ENCODE results near the gene HES3. TPM values are rescaled to one million over a fixed set of nuclear protein-coding genes. Genes with fewer than 3 reads are reported as not detected.

HES3 gene
- total and polyA plus RNA-seq, 10 of the 15 experiments (the other 5 are each of a cell fraction or from before 2014, with no cell fraction given) = not detected

DNA sequence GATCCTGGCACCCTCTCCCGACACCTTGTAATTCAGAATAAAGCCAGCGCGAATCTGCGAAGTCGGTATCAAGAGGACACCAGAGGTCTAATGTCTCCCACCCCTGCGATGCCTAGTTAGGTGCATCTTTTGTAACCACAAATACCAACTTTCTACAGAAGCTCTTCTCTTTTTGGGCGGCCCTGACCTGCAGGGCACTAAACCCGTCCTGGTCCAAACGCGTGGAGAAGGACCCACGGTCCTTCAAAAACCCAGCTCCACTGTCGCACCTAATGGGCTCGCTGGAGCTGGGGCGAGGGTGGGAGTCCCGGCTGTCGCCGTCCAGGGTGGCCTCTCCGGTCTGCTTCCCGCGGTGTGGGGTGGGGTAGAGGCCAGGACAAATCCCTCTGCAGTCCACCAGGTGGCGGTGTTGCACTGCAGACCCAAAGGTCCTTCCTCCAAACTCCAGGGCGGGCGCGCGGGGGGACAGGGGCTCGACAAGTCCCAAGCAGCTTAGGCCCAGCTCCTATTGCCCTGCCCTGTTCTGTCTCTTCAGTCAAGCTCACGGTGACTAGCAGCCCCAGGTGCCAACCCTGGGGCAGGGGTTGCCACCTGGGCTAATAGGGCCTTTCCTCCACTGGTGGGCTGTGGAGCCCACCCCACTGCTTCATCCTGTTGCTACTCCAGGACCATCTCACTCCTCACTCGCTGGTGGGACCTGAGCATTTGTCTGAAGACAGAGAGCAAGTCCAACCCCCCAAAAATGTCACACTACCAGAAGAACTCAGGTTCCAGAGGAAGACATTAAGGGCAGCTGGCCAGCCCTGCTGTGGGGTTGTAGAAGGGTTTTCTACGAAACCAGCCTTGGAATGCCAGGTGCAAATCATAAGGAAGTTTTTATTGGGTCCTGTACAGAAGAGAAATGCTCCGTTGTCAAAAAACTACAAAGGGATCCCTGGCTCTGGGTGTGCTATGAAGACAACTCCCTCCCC, 2.8 kb downstream of the HES3 start (continued):
- TF ChIP-seq, protein P1, sequence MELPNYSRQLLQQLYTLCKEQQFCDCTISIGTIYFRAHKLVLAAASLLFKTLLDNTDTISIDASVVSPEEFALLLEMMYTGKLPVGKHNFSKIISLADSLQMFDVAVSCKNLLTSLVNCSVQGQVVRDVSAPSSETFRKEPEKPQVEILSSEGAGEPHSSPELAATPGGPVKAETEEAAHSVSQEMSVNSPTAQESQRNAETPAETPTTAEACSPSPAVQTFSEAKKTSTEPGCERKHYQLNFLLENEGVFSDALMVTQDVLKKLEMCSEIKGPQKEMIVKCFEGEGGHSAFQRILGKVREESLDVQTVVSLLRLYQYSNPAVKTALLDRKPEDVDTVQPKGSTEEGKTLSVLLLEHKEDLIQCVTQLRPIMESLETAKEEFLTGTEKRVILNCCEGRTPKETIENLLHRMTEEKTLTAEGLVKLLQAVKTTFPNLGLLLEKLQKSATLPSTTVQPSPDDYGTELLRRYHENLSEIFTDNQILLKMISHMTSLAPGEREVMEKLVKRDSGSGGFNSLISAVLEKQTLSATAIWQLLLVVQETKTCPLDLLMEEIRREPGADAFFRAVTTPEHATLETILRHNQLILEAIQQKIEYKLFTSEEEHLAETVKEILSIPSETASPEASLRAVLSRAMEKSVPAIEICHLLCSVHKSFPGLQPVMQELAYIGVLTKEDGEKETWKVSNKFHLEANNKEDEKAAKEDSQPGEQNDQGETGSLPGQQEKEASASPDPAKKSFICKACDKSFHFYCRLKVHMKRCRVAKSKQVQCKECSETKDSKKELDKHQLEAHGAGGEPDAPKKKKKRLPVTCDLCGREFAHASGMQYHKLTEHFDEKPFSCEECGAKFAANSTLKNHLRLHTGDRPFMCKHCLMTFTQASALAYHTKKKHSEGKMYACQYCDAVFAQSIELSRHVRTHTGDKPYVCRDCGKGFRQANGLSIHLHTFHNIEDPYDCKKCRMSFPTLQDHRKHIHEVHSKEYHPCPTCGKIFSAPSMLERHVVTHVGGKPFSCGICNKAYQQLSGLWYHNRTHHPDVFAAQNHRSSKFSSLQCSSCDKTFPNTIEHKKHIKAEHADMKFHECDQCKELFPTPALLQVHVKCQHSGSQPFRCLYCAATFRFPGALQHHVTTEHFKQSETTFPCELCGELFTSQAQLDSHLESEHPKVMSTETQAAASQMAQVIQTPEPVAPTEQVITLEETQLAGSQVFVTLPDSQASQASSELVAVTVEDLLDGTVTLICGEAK (IDR thresholded peaks at IDR 0.05; ENCODE audit: borderline replicate concordance) = no peak
- no peak for TF ChIP-seq RB1 (IDR thresholded peaks at IDR 0.05; ENCODE audit: borderline replicate concordance)

DNA sequence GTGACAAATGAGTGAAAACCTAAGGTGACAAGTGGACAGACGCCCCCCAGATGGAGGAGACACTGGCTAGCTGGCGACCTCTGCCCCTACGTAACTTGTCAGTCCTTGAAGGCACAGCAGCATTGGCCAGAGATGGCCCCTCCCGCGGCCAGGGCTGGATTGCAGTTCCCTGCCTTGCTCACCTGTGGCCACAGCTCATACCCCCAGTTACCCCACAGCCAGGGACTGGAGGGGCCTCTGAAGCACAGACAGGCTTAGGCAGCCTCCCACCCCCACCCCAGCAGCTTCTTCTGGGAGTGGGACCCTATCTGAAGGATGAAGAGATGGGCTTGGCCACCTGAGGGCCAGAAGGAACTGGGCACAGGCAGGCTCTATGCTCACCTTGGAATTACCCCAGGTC, 3.7 kb downstream of the HES3 start:
- no TSS peak for BruUV-seq (replicated peaks)

More for the DNA sequence above, 3.7 kb downstream of the HES3 start:
- TF ChIP-seq POLR2AphosphoS2 (IDR thresholded peaks at IDR 0.05; ENCODE audit: low read depth, low read length) (no peak), RAD21 (IDR thresholded peaks at IDR 0.05; ENCODE audit: insufficient read depth, low read depth, low read length) (no peak), TCF7 (IDR thresholded peaks at IDR 0.05; ENCODE audit: borderline replicate concordance) (no peak)
- SMC1A ChIA-PET (ENCODE audit: uncharacterized antibody, unreplicated experiment) = interaction anchor here (0.8 to 3.0 kb wide), 10 partner anchors 10 to 399 kb away, joined by 3 to 9 read pairs (median 4); no protein-coding TSS in a partner anchor
- Histone ChIP-seq H3K79me2 (ENCODE audit: control insufficient read depth, insufficient read depth, low read length) (no peaks in the 10 kb centered on the region), H3K9ac (ENCODE audit: control insufficient read depth, insufficient read depth, low read length) (no peak overlapping the region), H3K27ac (ENCODE audit: control insufficient read depth, insufficient read depth) (no peak overlapping the region), H3K4me2 (ENCODE audit: control insufficient read depth, insufficient read depth) (no peak overlapping the region), H2AFZ (ENCODE audit: control insufficient read depth, low read depth, low read length) (no peak overlapping the region), H3K27me3 (replicated peaks in 1 of 2; ENCODE audit: control insufficient read depth in 2 of 2, insufficient read depth in 2 of 2, low read length in 1 of 2) (peaks cover 12 to 23% of the 10 kb centered on the region in 2 experiments), H3K36me3 (ENCODE audit: control insufficient read depth in 2 of 2, insufficient read depth in 2 of 2, low read length in 1 of 2) (no peaks in the 10 kb centered on the region), H3K4me1 (ENCODE audit: control insufficient read depth, insufficient read depth, low read length) (peaks cover 5% of the 10 kb centered on the region), H4K20me1 (ENCODE audit: control insufficient read depth, insufficient read depth) (no peaks in the 10 kb centered on the region), H3K4me3 (no peak overlapping the region), H3K9me3 (replicated peaks; ENCODE audit: control insufficient read depth, insufficient read depth, low read length) (no peaks in the 10 kb centered on the region)
- in situ Hi-C loops (cut with MboI) (loop anchor here (5.0 kb wide), 1 partner anchor 100 kb away; no protein-coding TSS in a partner anchor), intact Hi-C loops (cut with micrococcal nuclease; ENCODE audit: unreplicated experiment) (loop anchor here (2.0 kb wide), 3 partner anchors 139 to 191 kb away; no protein-coding TSS in a partner anchor)
- 8% methylated on average over 3 of the region's 5 CpGs for WGBS (ENCODE audit: insufficient coverage, insufficient replicate concordance, low lambda C conversion rate, missing lambda C conversion rate)
- RAD21 ChIA-PET (ENCODE audit: unreplicated experiment) = interaction anchor here (0.7 to 4.0 kb wide), 8 partner anchors 30 to 191 kb away, joined by 3 to 32 read pairs (median 3); no protein-coding TSS in a partner anchor
- POLR2A ChIA-PET = no interaction called here
- FAIRE-seq (no peak), DNase-seq (ENCODE audit: low read depth, low spot score) (no peak), ATAC-seq (no peak)
- CTCF ChIA-PET = interaction anchor here (0.6 to 5.2 kb wide), 22 partner anchors 10 to 308 kb away, joined by 3 to 47 read pairs (median 8); partner anchors contain the start of genes ACOT7, ICMT, RNF207 and TAS1R1

Data from GM12878 (cell line).